ENCODE measurements around the gene SPINDOC.

DNA sequence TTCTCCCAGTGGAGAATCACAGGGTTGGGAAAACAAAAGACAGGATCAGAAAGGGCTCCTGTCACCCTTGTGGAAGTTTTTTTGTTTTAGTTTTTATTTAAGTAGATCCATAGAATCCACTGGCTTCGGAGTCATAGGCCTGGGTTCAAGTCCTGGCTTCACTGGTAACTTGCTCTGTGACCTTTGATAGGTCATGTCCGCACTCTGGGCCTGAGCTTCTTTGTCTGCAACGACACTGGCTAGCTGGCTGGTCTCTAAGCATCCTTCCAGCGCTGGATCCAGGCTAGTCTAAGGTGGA is 46.0 kb upstream of the SPINDOC start:
- TF ChIP-seq, protein P1, sequence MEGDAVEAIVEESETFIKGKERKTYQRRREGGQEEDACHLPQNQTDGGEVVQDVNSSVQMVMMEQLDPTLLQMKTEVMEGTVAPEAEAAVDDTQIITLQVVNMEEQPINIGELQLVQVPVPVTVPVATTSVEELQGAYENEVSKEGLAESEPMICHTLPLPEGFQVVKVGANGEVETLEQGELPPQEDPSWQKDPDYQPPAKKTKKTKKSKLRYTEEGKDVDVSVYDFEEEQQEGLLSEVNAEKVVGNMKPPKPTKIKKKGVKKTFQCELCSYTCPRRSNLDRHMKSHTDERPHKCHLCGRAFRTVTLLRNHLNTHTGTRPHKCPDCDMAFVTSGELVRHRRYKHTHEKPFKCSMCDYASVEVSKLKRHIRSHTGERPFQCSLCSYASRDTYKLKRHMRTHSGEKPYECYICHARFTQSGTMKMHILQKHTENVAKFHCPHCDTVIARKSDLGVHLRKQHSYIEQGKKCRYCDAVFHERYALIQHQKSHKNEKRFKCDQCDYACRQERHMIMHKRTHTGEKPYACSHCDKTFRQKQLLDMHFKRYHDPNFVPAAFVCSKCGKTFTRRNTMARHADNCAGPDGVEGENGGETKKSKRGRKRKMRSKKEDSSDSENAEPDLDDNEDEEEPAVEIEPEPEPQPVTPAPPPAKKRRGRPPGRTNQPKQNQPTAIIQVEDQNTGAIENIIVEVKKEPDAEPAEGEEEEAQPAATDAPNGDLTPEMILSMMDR (IDR thresholded peaks at IDR 0.05) = no peak
- TF ChIP-seq EP300 (IDR thresholded peaks at IDR 0.05) = no peak
